H1 (cell line): ENCODE measurements around the gene KCNJ5. TPM values are rescaled to one million over a fixed set of nuclear protein-coding genes. Genes with fewer than 3 reads are reported as not detected.

Source experiments
- CTCF ChIA-PET: fragments of 300-600 bp; sonication (Branson Sonifier 250); formaldehyde crosslinking; loops from one replicate; lab custom pipeline; 2021; ENCODE audit not compliant: partially characterized antibody; lab: Charles Lee
- POLR2A ChIA-PET: fragments of 300-600 bp; sonication (Branson Sonifier 250); formaldehyde crosslinking; loops from one replicate; lab custom pipeline; 2021; ENCODE audit warnings: inconsistent platforms; ENCODE audit not compliant: partially characterized antibody; lab: Charles Lee
- DNase-seq, 2 experiments: peaks; one replicate each; pipeline versions ENCODE4 v3.0.0 to v3.0.0-alpha.2; 2010 to 2022; ENCODE audit warnings: low spot score in 2 of 2, low read depth in 1 of 2, mixed read lengths in 1 of 2
- FAIRE-seq: peaks from 2 replicates; lab custom pipeline; 2011; peaks lifted over from hg19 to GRCh38; lab: Jason Lieb, UNC
- H2AFZ ChIP-seq: 2 replicates; pipeline ENCODE4 v1.8.1; 2012; ENCODE audit warnings: low read length, inconsistent platforms
- H2AK5ac ChIP-seq: 2 replicates; pipeline ENCODE4 v1.6.1; 2013; ENCODE audit warnings: low read depth, low read length
- H2BK120ac ChIP-seq: replicated peaks from 2 replicates; pipeline ENCODE3; 2013; ENCODE audit warnings: low read depth, low read length, inconsistent platforms
- H2BK12ac ChIP-seq: 2 replicates; pipeline ENCODE4 v1.6.1; 2013; ENCODE audit warnings: low read depth, low read length
- H2BK15ac ChIP-seq: 2 replicates; pipeline ENCODE4 v1.6.1; 2013; ENCODE audit warnings: low read length
- H2BK20ac ChIP-seq: 2 replicates; pipeline ENCODE4 v1.6.1; 2013; ENCODE audit warnings: low read length
- H2BK5ac ChIP-seq: 2 replicates; pipeline ENCODE4 v1.6.1; 2013; ENCODE audit warnings: low read depth, low read length
- H3K14ac ChIP-seq: 2 replicates; pipeline ENCODE4 v1.6.1; 2013; ENCODE audit warnings: inconsistent platforms; ENCODE audit not compliant: insufficient read length
- H3K18ac ChIP-seq: 2 replicates; pipeline ENCODE4 v1.6.1; 2013; ENCODE audit warnings: low read length; ENCODE audit errors: extremely low read depth
- H3K23ac ChIP-seq: 2 replicates; pipeline ENCODE4 v1.6.1; 2013; ENCODE audit warnings: inconsistent platforms; ENCODE audit not compliant: insufficient read length
- H3K23me2 ChIP-seq: 2 replicates; pipeline ENCODE4 v1.6.1; 2013; ENCODE audit warnings: low read depth, low read length
- H3K27ac ChIP-seq: 2 replicates; pipeline ENCODE4 v1.6.1; 2011; ENCODE audit warnings: low read depth, low read length, inconsistent platforms
- H3K27me3 ChIP-seq, 4 experiments: replicated peaks in 1 of 4; 1 replicate in 1 of 4; 2 replicates in 3 of 4; pipeline versions ENCODE4 v1.6.1 to v1.8.1; 2011 to 2013; ENCODE audit warnings: low read length in 3 of 4, mild to moderate bottlenecking in 3 of 4, inconsistent platforms in 2 of 4, mixed read lengths in 2 of 4, moderate library complexity in 1 of 4; ENCODE audit not compliant: control insufficient read depth in 3 of 4, insufficient read depth in 3 of 4; ENCODE audit errors: extremely low read depth in 1 of 4
- H3K36me3 ChIP-seq, 4 experiments: 2 replicates each; pipeline versions ENCODE4 v1.6.1 to v1.8.1; 2011 to 2013; ENCODE audit warnings: mild to moderate bottlenecking in 4 of 4, low read length in 3 of 4, moderate library complexity in 2 of 4, control low read depth in 1 of 4, inconsistent platforms in 1 of 4; ENCODE audit not compliant: insufficient read depth in 4 of 4, control insufficient read depth in 2 of 4
- H3K4ac ChIP-seq: replicated peaks from 2 replicates; pipeline ENCODE3; 2013; ENCODE audit warnings: low read length, low read depth, mixed read lengths, inconsistent platforms; ENCODE audit not compliant: insufficient read length
- H3K4me1 ChIP-seq, 4 experiments: replicated peaks in 1 of 4; 1 replicate in 1 of 4; 2 replicates in 3 of 4; pipeline versions ENCODE4 v1.6.1 to v1.8.1; 2011 to 2013; ENCODE audit warnings: low read length in 3 of 4, inconsistent platforms in 2 of 4, mixed read lengths in 1 of 4; ENCODE audit not compliant: insufficient read depth in 4 of 4, control insufficient read depth in 3 of 4
- H3K4me2 ChIP-seq, 2 experiments: 2 replicates each; pipeline versions ENCODE4 v1.6.1 to v1.8.1; 2011 to 2013; ENCODE audit warnings: low read depth in 2 of 2, low read length in 2 of 2, control low read depth in 1 of 2, inconsistent platforms in 1 of 2, mild to moderate bottlenecking in 1 of 2; ENCODE audit not compliant: insufficient read depth in 1 of 2
- H3K4me3 ChIP-seq, 4 experiments: fragments of 200-600, 300-600 bp in 1 of 4; sonication (generic), shearing (Covaris generic), sonication (Bioruptor Twin) in 1 of 4; 2 replicates each; pipeline versions ENCODE4 v1.5.1 to v1.8.1; 2011 to 2016; ENCODE audit warnings: low read length in 4 of 4, low read depth in 3 of 4, control low read depth in 2 of 4, inconsistent platforms in 2 of 4, mild to moderate bottlenecking in 2 of 4, mixed read lengths in 1 of 4, moderate library complexity in 1 of 4; ENCODE audit not compliant: insufficient read depth in 2 of 4; ENCODE audit errors: extremely low read depth in 1 of 4
- H3K56ac ChIP-seq: replicated peaks from 2 replicates; pipeline ENCODE3; 2013; ENCODE audit warnings: low read depth, mild to moderate bottlenecking, mixed read lengths, low read length, inconsistent platforms; ENCODE audit not compliant: insufficient read length
- H3K79me1 ChIP-seq: 2 replicates; pipeline ENCODE4 v1.6.1; 2013; ENCODE audit warnings: low read depth, low read length, control low read depth
- H3K79me2 ChIP-seq, 2 experiments: 2 replicates each; pipeline versions ENCODE4 v1.6.1 to v1.8.1; 2012 to 2013; ENCODE audit warnings: low read length in 2 of 2, mild to moderate bottlenecking in 2 of 2, inconsistent platforms in 1 of 2; ENCODE audit not compliant: insufficient read depth in 2 of 2, control insufficient read depth in 1 of 2
- H3K9ac ChIP-seq, 4 experiments: replicated peaks in 1 of 4; 1 replicate in 1 of 4; 2 replicates in 3 of 4; pipeline versions ENCODE4 v1.6.1 to v1.8.1; 2011 to 2013; ENCODE audit warnings: low read depth in 3 of 4, low read length in 3 of 4, control low read depth in 2 of 4, mild to moderate bottlenecking in 2 of 4, moderate library complexity in 2 of 4, inconsistent platforms in 1 of 4; ENCODE audit errors: extremely low read depth in 1 of 4
- H3K9me3 ChIP-seq, 2 experiments: 2 replicates each; pipeline versions ENCODE4 v1.6.1 to v1.8.1; 2012 to 2013; ENCODE audit warnings: mild to moderate bottlenecking in 2 of 2, moderate library complexity in 2 of 2, control low read depth in 1 of 2, inconsistent platforms in 1 of 2, low read depth in 1 of 2, low read length in 1 of 2, mixed read lengths in 1 of 2; ENCODE audit not compliant: insufficient read depth in 2 of 2
- H4K20me1 ChIP-seq, 2 experiments: replicated peaks in 1 of 2; 2 replicates each; pipeline versions ENCODE3 to v1.8.1; 2011 to 2013; ENCODE audit warnings: inconsistent platforms in 2 of 2, low read length in 2 of 2, mild to moderate bottlenecking in 1 of 2; ENCODE audit not compliant: insufficient read depth in 2 of 2, control insufficient read depth in 1 of 2
- H4K5ac ChIP-seq: 2 replicates; pipeline ENCODE4 v1.6.1; 2013; ENCODE audit warnings: low read length, low read depth, mixed read lengths, inconsistent platforms; ENCODE audit not compliant: insufficient read length
- H4K8ac ChIP-seq: 2 replicates; pipeline ENCODE4 v1.8.0; 2013; ENCODE audit warnings: mild to moderate bottlenecking, moderate library complexity, low read length, inconsistent platforms; ENCODE audit not compliant: insufficient read depth; ENCODE audit errors: extremely low read depth
- H4K91ac ChIP-seq: replicated peaks from 2 replicates; pipeline ENCODE3; 2013; ENCODE audit warnings: low read length, mixed read lengths, inconsistent platforms; ENCODE audit not compliant: insufficient read length
- BRCA1 ChIP-seq: IDR thresholded peaks from 2 replicates; pipeline ENCODE4 v1.6.1; 2012; ENCODE audit warnings: low read depth, low read length, improper control_type of control experiment
- CHD2 ChIP-seq: IDR thresholded peaks from 2 replicates; pipeline ENCODE4 v1.6.1; 2012; ENCODE audit warnings: low read length, improper control_type of control experiment
- E2F6 ChIP-seq: IDR thresholded peaks from 2 replicates; pipeline ENCODE4 v1.6.1; 2012; ENCODE audit warnings: inconsistent platforms
- EP300 ChIP-seq, 2 experiments: IDR thresholded peaks; 1 replicate in 1 of 2; 2 replicates in 1 of 2; pipeline ENCODE4 v1.6.1; 2011 to 2012; ENCODE audit warnings: low read depth in 2 of 2, low read length in 2 of 2, mild to moderate bottlenecking in 2 of 2, borderline replicate concordance in 1 of 2, inconsistent platforms in 1 of 2, moderate library complexity in 1 of 2
- GTF2F1 ChIP-seq: IDR thresholded peaks from 2 replicates; pipeline ENCODE4 v1.6.1; 2012; ENCODE audit warnings: low read depth, low read length, improper control_type of control experiment, borderline replicate concordance
- KDM1A ChIP-seq: fragments of 200-600, 300-600 bp; sonication (generic); IDR thresholded peaks from 2 replicates; pipeline ENCODE4 v1.7.1; 2016; ENCODE audit warnings: mild to moderate bottlenecking, low read length, borderline replicate concordance
- KDM4A ChIP-seq: IDR thresholded peaks from one replicate; pipeline ENCODE4 v1.7.1; 2012; ENCODE audit warnings: low read depth, mild to moderate bottlenecking, moderate library complexity, low read length, inconsistent platforms; ENCODE audit not compliant: severe bottlenecking
- NRF1 ChIP-seq: IDR thresholded peaks from 2 replicates; pipeline ENCODE4 v1.6.1; 2011; ENCODE audit warnings: mild to moderate bottlenecking, low read depth, low read length, improper control_type of control experiment
- TAF1 ChIP-seq: IDR thresholded peaks from 2 replicates; pipeline ENCODE4 v1.6.1; 2011; ENCODE audit warnings: mild to moderate bottlenecking, low read depth, low read length
- YY1 ChIP-seq: IDR thresholded peaks from 2 replicates; pipeline ENCODE4 v1.6.1; 2011; ENCODE audit warnings: low read depth, mild to moderate bottlenecking, low read length
- ZNF274 ChIP-seq: IDR thresholded peaks from 2 replicates; pipeline ENCODE4 v1.7.0; 2012; ENCODE audit warnings: low read length, borderline replicate concordance; ENCODE audit errors: extremely low read depth
- WGBS, 2 experiments: shearing (Covaris generic) in 1 of 2; methylation state at CpG; one replicate each; pipeline versions ENCODE4 v1.1.6 to v1.1.7; 2013 to 2015; ENCODE audit warnings: low lambda C conversion rate in 2 of 2, mixed read lengths in 2 of 2, inconsistent platforms in 1 of 2, low coverage in 1 of 2, missing lambda C conversion rate in 1 of 2; ENCODE audit not compliant: insufficient replicate concordance in 2 of 2, insufficient coverage in 1 of 2, insufficient read length in 1 of 2; ENCODE audit errors: extremely low coverage in 1 of 2, missing lambda C conversion rate in 1 of 2; 5-methylcytosine and 5-hydroxymethylcytosine counted together
- polyA plus RNA-seq, 7 experiments: library from polyadenylated mRNA; depleted of rRNA in 3 of 7; stranded (reverse) in 5 of 7; unstranded in 2 of 7; fragments of >200 nt in 5 of 7; fragments of 200-250 nt in 2 of 7; gene quantifications; 1 replicate in 5 of 7; 2 replicates in 1 of 7; 4 replicates in 1 of 7; pipeline versions ENCODE4 v1.2.1 to v1.2.3, GENCODE V29; 2011 to 2013; ENCODE audit warnings: missing spikeins in 2 of 7, mixed read lengths in 2 of 7
- total RNA-seq: library from RNA; stranded (reverse); fragmentation: NEBNext Ultra II Directional; extraction: Animal tissue kit (Norgen Biotek cat#: 25700); gene quantifications from 2 replicates; pipeline ENCODE4 v1.2.1, GENCODE V29; 2021

KCNJ5 gene
- total and polyA plus RNA-seq, 2 of the 8 experiments (the other 6 are each of a cell fraction or from before 2014, with no cell fraction given): 0.05 TPM; not detected in 1

DNA sequence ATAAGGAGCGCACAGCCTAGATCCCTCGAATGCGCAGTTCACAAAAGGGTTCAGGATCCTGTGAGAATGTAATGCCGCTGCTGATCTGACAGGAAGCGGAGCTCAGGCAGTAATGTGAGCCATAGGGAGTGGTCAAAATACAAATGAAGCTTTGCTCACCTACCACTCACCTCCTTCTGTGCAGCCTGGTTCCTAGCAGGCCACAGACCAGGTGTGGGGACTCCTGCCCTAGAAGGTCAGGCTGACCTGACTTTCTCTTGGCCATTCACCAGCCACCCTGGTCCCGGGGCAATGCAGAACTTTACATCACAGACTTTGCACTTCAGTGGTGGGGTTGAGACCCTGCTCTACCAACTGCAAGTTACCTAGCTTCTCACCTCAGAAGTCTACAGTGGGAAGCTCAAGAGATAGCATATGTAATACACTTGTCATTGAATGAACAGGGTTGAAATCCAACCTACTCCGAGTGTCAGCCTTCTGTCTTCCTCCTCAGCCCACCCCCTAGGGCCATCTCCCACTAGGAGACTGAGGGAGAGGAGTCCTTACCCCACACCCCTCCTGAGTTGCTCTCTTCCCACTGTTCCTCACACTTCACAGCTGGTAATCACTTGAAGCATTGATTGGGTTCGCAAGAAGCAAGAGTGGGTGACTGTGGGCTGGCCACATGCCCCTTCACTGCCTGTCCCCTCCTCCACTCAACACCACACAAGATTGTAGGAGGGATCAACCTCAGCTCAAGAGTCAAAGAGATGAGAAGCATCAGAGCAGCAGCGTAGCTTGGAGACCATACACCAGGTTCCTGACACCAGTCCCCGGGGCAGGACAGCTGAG lies 22.1 kb upstream of the KCNJ5 start:
- Histone ChIP-seq H3K23ac (no peak overlapping the region), H3K79me2 (no peaks in the 10 kb centered on the region), H4K5ac (no peak overlapping the region), H4K91ac (no peak overlapping the region), H2BK5ac (no peak overlapping the region), H3K56ac (no peak overlapping the region), H3K4me1 (peaks cover 17 to 35% (median 23%) of the 10 kb centered on the region in 4 experiments), H3K27ac (no peak overlapping the region), H3K4me3 (no peak overlapping the region), H3K36me3 (no peaks in the 10 kb centered on the region), H4K8ac (no peak overlapping the region), H3K4ac (no peak overlapping the region), H4K20me1 (no peaks in the 10 kb centered on the region), H3K27me3 (peaks cover 0 to 8% (median 7%) of the 10 kb centered on the region in 4 experiments; a peak in 3 of 7 replicates), H2AFZ (no peak overlapping the region), H3K4me2 (no peak overlapping the region), H3K18ac (no peak overlapping the region), H3K9ac (no peak overlapping the region), H3K23me2 (no peaks in the 10 kb centered on the region), H2BK15ac (0 out of 2 replicates have a peak overlapping the region, but pooled peaks have one; percentile 6), H3K9me3 (no peaks in the 10 kb centered on the region), H2BK20ac (peak overlapping the region; percentile 22; the same call in 1 of the 2 replicates), H2BK120ac (no peak overlapping the region), H3K79me1 (no peaks in the 10 kb centered on the region), H2AK5ac (no peak overlapping the region), H3K14ac (no peak overlapping the region), H2BK12ac (peak overlapping the region; percentile 78; the same call in 1 of the 2 replicates)
- WGBS, 2 experiments: 95% methylated on average over 10 of the region's 10 CpGs; no CpG with 5 or more reads in 1 of the 2 experiments
- POLR2A ChIA-PET: no interaction called here
- CTCF ChIA-PET: interaction anchor here (0.6 to 2.2 kb wide), 8 partner anchors 12 to 146 kb away, joined by 3 to 14 read pairs (median 4); no protein-coding TSS in a partner anchor
- no peak for FAIRE-seq
- no peak for DNase-seq
- TF ChIP-seq CHD2 (no peak), GTF2F1 (no peak), TAF1 (no peak), ZNF274 (no peak), NRF1 (no peak), E2F6 (no peak), KDM1A (no peak), EP300 (IDR thresholded peaks at IDR 0.05; ENCODE audit: borderline replicate concordance in 1 of 2, low read depth in 2 of 2, low read length in 2 of 2) (no peak), BRCA1 (no peak), YY1 (no peak), KDM4A (no peak)
